ENCODE data around the gene POU6F2.

POU6F2 gene

GRCh38 chr7:39304178-39304577, 326.5 kb downstream of the POU6F2 start:
- H3K4me3 ChIP-seq (ENCODE audit: low read depth, low read length): no peak overlapping the region
- POLR2A ChIA-PET: no interaction called here
- no peaks in the 10 kb centered on the region for H3K4me1 ChIP-seq (ENCODE audit: control insufficient read depth, insufficient read depth, low read length)
- TF ChIP-seq ZSCAN5A (tag by site-specific recombination; IDR thresholded peaks at IDR 0.05): no peak
- no peak for TF ChIP-seq ZNF658 (tag by site-specific recombination; IDR thresholded peaks at IDR 0.05)
- no peak for TF ChIP-seq ZNF248 (tag by site-specific recombination; IDR thresholded peaks at IDR 0.05)
- TF ChIP-seq ZNF580 (tag by site-specific recombination; IDR thresholded peaks at IDR 0.05): no peak
- TF ChIP-seq ZNF664 (tag by site-specific recombination; IDR thresholded peaks at IDR 0.05): no peak
- no peak for TF ChIP-seq ZNF837 (tag by site-specific recombination; IDR thresholded peaks at IDR 0.05)
- no peak for TF ChIP-seq ZNF121 (tag by site-specific recombination; IDR thresholded peaks at IDR 0.05)
- no peak for TF ChIP-seq PRDM4 (tag by site-specific recombination; IDR thresholded peaks at IDR 0.05)
- TF ChIP-seq ZNF266 (tag by site-specific recombination; IDR thresholded peaks at IDR 0.05; ENCODE audit: low read depth): no peak
- no peak for TF ChIP-seq ZNF768 (tag by site-specific recombination; IDR thresholded peaks at IDR 0.05)
- no peak for TF ChIP-seq ZNF596 (tag by site-specific recombination; IDR thresholded peaks at IDR 0.05)
- TF ChIP-seq ZNF280D (tag by site-specific recombination; IDR thresholded peaks at IDR 0.05): no peak
- TF ChIP-seq WT1 (tag by site-specific recombination; IDR thresholded peaks at IDR 0.05): no peak
- no peak for TF ChIP-seq KLF9 (tag by site-specific recombination; IDR thresholded peaks at IDR 0.05; ENCODE audit: low read depth)
- H3K9me3 ChIP-seq (ENCODE audit: control insufficient read depth, insufficient read depth, low read depth, low read length): no peaks in the 10 kb centered on the region
- CTCF ChIA-PET: interaction anchor here (0.6 kb wide), 2 partner anchors 104 to 929 kb away, joined by 3 to 4 read pairs; no protein-coding TSS in a partner anchor
- H3K36me3 ChIP-seq (ENCODE audit: control insufficient read depth in 2 of 2, insufficient read depth in 1 of 2, low read length in 2 of 2): no peaks in the 10 kb centered on the region
- no peak overlapping the region for H3K27ac ChIP-seq (ENCODE audit: extremely low read depth, low read depth, low read length)

GRCh38 chr7:39304668-39305405, 327.1 kb downstream of the POU6F2 start:
- ChIA-PET CTCF (interaction anchor here (0.6 to 0.7 kb wide), 3 partner anchors 103 to 928 kb away, joined by 3 to 4 read pairs (median 4); no protein-coding TSS in a partner anchor), POLR2A (no interaction called here)
- H3K9me3 ChIP-seq (ENCODE audit: control insufficient read depth, insufficient read depth, low read depth, low read length): no peaks in the 10 kb centered on the region
- no peak for TF ChIP-seq PRDM1 (tag by site-specific recombination; IDR thresholded peaks at IDR 0.05)
- no peak for TF ChIP-seq ZBTB49 (tag by site-specific recombination; IDR thresholded peaks at IDR 0.05; ENCODE audit: low read depth)
- no peak for TF ChIP-seq KLF7 (tag by site-specific recombination; IDR thresholded peaks at IDR 0.05; ENCODE audit: borderline replicate concordance)
- TF ChIP-seq REPIN1 (tag by site-specific recombination; IDR thresholded peaks at IDR 0.05; ENCODE audit: low read depth): no peak
- no peak for TF ChIP-seq GLIS1 (tag by site-specific recombination; IDR thresholded peaks at IDR 0.05)
- TF ChIP-seq ZNF24 (tag by site-specific recombination; IDR thresholded peaks at IDR 0.05): no peak
- TF ChIP-seq ZNF202 (tag by site-specific recombination; IDR thresholded peaks at IDR 0.05; ENCODE audit: borderline replicate concordance): no peak
- TF ChIP-seq OSR2 (tag by site-specific recombination; IDR thresholded peaks at IDR 0.05): no peak
- no peak for TF ChIP-seq ZFP69B (tag by site-specific recombination; IDR thresholded peaks at IDR 0.05)
- TF ChIP-seq ZSCAN5A (tag by site-specific recombination; IDR thresholded peaks at IDR 0.05): no peak
- no peak for TF ChIP-seq ZFHX2 (tag by site-specific recombination; conservative IDR thresholded peaks at IDR 0.05)

More at GRCh38 chr7:39304668-39305405, 327.1 kb downstream of the POU6F2 start:
- Histone ChIP-seq H3K4me3 (ENCODE audit: low read depth, low read length) (no peak overlapping the region), H3K4me1 (ENCODE audit: control insufficient read depth, insufficient read depth, low read length) (no peaks in the 10 kb centered on the region), H3K27ac (ENCODE audit: extremely low read depth, low read depth, low read length) (no peak overlapping the region), H3K36me3 (ENCODE audit: control insufficient read depth in 2 of 2, insufficient read depth in 1 of 2, low read length in 2 of 2) (no peaks in the 10 kb centered on the region)

Measured in HEK293 (cell line).